ENCODE measurements around the gene PEX3.

PEX3 gene

GRCh38 chr6:143450453-143451371, at the start of gene PEX3, which contains the start of gene ADAT2:
PEX3 (plus strand) TSS chr6:143450805; CDS start chr6:143451043, 238 bp downstream.
ADAT2 (minus strand) TSS chr6:143450695; CDS start chr6:143450658, 37 bp downstream.
- peak; percentile 80 to 88 for DNase-seq (ENCODE audit: low read depth in 1 of 2, low spot score in 1 of 2)

GRCh38 chr6:143401068-143401446, 49.5 kb upstream of the PEX3 start:
- no peak for DNase-seq (ENCODE audit: low read depth in 1 of 2, low spot score in 1 of 2)

- no peak for DNase-seq (ENCODE audit: low read depth in 1 of 2, low spot score in 1 of 2)
These were observed 48.8 kb upstream of the PEX3 start for GRCh38 chr6:143401636-143402370.

GRCh38 chr6:143402721-143403336, 47.8 kb upstream of the PEX3 start:
- DNase-seq (ENCODE audit: low read depth in 1 of 2, low spot score in 1 of 2), result no peak

GRCh38 chr6:143405373-143406154, 45.0 kb upstream of the PEX3 start:
- DNase-seq (ENCODE audit: low read depth in 1 of 2, low spot score in 1 of 2), result no peak

- no peak for DNase-seq (ENCODE audit: low read depth in 1 of 2, low spot score in 1 of 2)
These were observed 43.9 kb upstream of the PEX3 start for GRCh38 chr6:143406673-143407072.

GRCh38 chr6:143408151-143408786, 42.3 kb upstream of the PEX3 start:
- DNase-seq (ENCODE audit: low read depth in 1 of 2, low spot score in 1 of 2), result no peak

GRCh38 chr6:143408787-143409162, 41.8 kb upstream of the PEX3 start:
- no peak for DNase-seq (ENCODE audit: low read depth in 1 of 2, low spot score in 1 of 2)

GRCh38 chr6:143410859-143411270, 39.7 kb upstream of the PEX3 start:
- no peak for DNase-seq (ENCODE audit: low read depth in 1 of 2, low spot score in 1 of 2)

GRCh38 chr6:143414769-143415168, 35.8 kb upstream of the PEX3 start:
- no peak for DNase-seq (ENCODE audit: low read depth in 1 of 2, low spot score in 1 of 2)

GRCh38 chr6:143419526-143419925, 31.1 kb upstream of the PEX3 start:
- no peak for DNase-seq (ENCODE audit: low read depth in 1 of 2, low spot score in 1 of 2)

- DNase-seq (ENCODE audit: low read depth in 1 of 2, low spot score in 1 of 2), result no peak
These were observed 24.6 kb upstream of the PEX3 start for GRCh38 chr6:143426026-143426425.

GRCh38 chr6:143427109-143427817, 23.3 kb upstream of the PEX3 start:
- peak; percentile 42 to 53 for DNase-seq (ENCODE audit: low read depth in 1 of 2, low spot score in 1 of 2)

GRCh38 chr6:143429970-143430369, 20.6 kb upstream of the PEX3 start:
- DNase-seq (ENCODE audit: low read depth in 1 of 2, low spot score in 1 of 2), result no peak

GRCh38 chr6:143431226-143431625, 19.4 kb upstream of the PEX3 start:
- DNase-seq (ENCODE audit: low read depth in 1 of 2, low spot score in 1 of 2), result no peak

GRCh38 chr6:143432588-143432987, 18.0 kb upstream of the PEX3 start:
- DNase-seq (ENCODE audit: low read depth in 1 of 2, low spot score in 1 of 2), result no peak

GRCh38 chr6:143441010-143441409, 9.6 kb upstream of the PEX3 start:
- no peak for DNase-seq (ENCODE audit: low read depth in 1 of 2, low spot score in 1 of 2)

GRCh38 chr6:143441680-143442545, 8.7 kb upstream of the PEX3 start:
- DNase-seq (ENCODE audit: low read depth in 1 of 2, low spot score in 1 of 2), result no peak

GRCh38 chr6:143443096-143443495, 7.5 kb upstream of the PEX3 start:
- no peak for DNase-seq (ENCODE audit: low read depth in 1 of 2, low spot score in 1 of 2)

Measured in activated T-helper 1 cell treated with anti-CD3 and anti-CD28 coated beads, Interleukin-2, amount 50 U/mL, for 16 hours (primary cell).